HT1080 (cell line): ENCODE data around the gene ZNF146. TPM values are rescaled to one million over a fixed set of nuclear protein-coding genes. Genes with fewer than 3 reads are reported as not detected.
"Not testable (repeated sequence)": the region's sequence is repeated elsewhere in the genome, so short reads cannot be mapped to it uniquely, and the experiment has no call there.

Source experiments
- DNase-seq: peaks from one replicate; pipeline ENCODE4 v3.0.0-alpha.2; 2015; ENCODE audit warnings: low read depth
- polyA plus RNA-seq, 2 experiments: library from polyadenylated mRNA; depleted of rRNA; stranded (reverse); fragments of >200 nt; gene quantifications; 2 replicates each; pipeline ENCODE4 v1.2.3, GENCODE V29; 2015
- total RNA-seq: library from RNA; depleted of rRNA; stranded (reverse); fragments of >200 nt; shearing (Covaris generic); gene quantifications from 2 replicates; pipeline ENCODE4 v1.2.3, GENCODE V29; 2014; rRNA removed

ZNF146 gene
- 78.2 and 94.5 TPM in 2 replicates for total RNA-seq
- 75.5 and 103 TPM in 2 replicates for polyA plus RNA-seq (2015; cell fraction: cytosol; rRNA removed)
- polyA plus RNA-seq (2015; cell fraction: nucleus; rRNA removed), result 55.4 and 58.4 TPM in 2 replicates

DNA sequence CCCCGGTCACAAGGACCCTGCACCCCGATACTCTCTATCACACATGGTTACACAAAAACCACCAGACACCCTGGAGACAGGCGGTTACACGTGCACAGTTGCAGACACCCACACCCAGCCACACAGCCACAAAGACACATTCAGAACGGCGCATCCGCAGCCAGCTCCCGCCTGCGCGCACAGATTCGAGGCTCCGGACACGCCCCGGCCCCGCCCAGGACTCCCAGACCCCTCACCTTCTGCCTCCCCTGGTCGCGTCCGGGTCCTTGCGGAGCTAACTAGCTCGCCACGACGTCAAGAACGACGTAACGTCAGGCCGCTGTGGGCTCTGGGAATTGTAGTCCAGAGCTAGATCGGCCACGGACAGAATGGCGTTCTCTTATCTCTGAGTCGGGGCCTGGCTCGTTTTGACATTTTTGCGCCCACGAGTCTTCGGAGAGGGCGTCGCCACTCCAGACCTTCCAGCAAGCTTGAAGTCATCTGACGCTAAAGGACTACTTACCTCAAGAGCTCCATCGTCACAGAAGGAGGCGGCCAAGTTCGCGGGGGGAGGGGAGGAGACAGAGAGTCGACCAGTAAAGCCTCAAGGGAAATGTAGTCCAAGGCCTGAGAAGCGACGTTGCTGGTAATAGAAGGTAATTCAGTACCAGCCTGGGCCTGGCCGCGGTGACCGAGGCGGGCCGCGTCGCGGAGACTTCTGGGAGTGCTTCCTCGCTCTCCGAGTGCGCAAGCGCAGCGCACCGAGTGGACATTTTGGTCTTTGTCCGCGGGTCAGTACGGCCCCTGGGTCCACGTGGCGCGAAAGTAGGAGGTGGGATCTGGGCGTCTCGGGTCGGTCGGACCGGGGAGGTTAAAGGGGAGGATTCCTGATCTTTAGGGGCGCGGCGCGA is at the start of gene ZNF146, which contains the start of gene ZNF565:
Gene ZNF146, plus strand, starts transcription at position 721 of the 890 bp plus-strand sequence. CDS start 21,335 bp downstream, outside the sequence.
Gene ZNF565, minus strand, starts transcription at position 280 of the 890 bp plus-strand sequence. CDS start 12,680 bp downstream, outside the sequence.
- peak; percentile 97 for DNase-seq

GRCh38 chr19:36169084-36169760 is 45.7 kb upstream of the ZNF146 start:
- DNase-seq, result no peak

GRCh38 chr19:36172852-36173251 is 42.1 kb upstream of the ZNF146 start:
- DNase-seq, result no peak

DNA sequence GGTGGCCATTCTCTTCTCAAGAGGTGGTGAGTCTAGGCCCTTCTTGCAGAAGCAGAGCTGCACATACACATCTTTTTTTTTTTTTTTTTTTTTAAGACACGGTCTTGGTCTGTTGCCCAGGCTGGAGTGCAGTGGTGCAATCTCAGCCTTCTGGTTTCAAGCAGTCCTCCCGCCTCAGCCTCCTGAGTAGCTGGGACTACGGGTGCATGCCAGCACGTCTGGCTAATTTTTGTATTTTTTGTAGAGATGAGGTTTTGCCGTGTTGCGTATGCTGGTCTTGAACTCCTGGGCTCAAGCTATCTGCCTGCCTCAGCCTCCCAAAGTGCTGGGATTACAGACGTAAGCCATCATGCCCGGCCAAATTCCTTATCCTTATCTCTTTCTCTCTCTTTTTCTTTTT is 41.1 kb upstream of the ZNF146 start:
- not testable (repeated sequence) for DNase-seq

DNA sequence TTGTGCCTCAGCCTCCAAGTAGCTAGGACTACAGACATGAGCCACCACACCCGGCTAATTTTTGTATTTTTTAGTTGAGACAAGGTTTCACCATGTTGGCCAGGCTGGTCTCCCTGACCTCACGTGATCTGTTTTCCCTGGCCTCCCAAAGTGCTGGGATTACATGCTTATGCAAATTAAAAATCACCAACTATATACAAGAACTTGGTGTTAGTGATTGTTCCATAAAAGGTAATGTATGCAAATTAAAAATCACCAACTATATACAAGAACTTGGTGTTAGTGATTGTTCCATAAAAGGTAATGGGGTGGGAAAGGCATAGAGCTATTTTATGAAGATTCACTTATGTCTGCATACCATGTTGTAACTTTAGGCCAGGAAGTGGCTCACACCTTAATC is 35.8 kb upstream of the ZNF146 start:
- not testable (repeated sequence) for DNase-seq

- DNase-seq, result peak; percentile 21
Measured at GRCh38 chr19:36182612-36183244, 32.2 kb upstream of the ZNF146 start.

- no peak for DNase-seq
Measured at GRCh38 chr19:36183245-36183628, 31.7 kb upstream of the ZNF146 start.

- not testable (repeated sequence) for DNase-seq
Measured at GRCh38 chr19:36186722-36187121, 28.2 kb upstream of the ZNF146 start.

- DNase-seq, result no peak
Measured at GRCh38 chr19:36196249-36196648, 18.7 kb upstream of the ZNF146 start.

DNA sequence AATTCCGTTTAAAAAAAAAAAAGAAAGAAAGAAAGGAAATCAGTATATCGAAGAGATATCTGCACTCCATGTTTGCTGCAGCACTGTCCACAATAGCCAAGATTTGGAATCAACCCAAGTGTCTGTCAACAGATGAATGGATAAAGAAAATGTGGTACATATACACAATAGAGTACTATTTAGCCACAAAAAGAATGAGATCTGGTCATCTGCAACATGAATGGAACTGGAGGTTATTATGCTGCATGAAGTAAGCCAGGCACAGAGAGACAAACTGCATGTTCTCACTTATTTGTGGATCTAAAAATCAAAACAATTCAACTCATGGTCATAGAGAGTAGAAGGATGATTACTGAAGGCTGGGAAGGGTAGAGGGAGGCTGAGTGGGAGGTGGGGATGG is 16.8 kb upstream of the ZNF146 start:
- DNase-seq, result no peak

- DNase-seq, result no peak
Measured at GRCh38 chr19:36201684-36202083, 13.2 kb upstream of the ZNF146 start.

- no peak for DNase-seq
Measured at GRCh38 chr19:36203293-36203692, 11.6 kb upstream of the ZNF146 start.

DNA sequence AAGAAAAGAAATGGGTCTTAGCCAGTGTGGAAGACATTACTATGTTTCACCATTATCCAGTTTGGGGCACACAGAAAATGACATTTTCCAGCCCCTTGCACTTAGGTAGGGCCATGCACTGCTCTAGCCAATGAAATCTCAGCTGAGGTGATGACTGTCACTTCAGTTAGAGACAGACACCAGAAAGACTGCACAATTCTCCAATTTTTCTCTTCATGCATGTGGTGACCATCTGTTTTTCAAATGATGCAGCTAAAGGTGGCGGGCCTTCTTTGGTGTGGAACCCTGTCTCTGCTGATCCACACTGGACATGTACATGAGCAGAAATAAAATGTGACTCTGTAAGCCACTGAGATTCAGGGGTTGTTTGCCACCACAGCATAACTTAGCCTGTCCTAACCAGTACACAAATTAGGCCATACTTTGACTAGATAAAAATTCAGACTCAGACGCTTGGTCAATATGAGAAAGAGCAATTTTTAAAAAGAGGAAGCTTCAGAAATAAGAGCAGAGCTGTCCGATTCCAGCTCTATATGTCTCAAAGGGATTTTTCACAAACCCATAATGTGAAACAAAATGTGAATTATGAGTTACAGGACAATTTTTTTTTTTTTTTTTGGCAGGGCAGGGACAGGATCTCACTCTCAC is 7.2 kb upstream of the ZNF146 start:
- no peak for DNase-seq

GRCh38 chr19:36209372-36209771 is 5.5 kb upstream of the ZNF146 start:
- no peak for DNase-seq

DNA sequence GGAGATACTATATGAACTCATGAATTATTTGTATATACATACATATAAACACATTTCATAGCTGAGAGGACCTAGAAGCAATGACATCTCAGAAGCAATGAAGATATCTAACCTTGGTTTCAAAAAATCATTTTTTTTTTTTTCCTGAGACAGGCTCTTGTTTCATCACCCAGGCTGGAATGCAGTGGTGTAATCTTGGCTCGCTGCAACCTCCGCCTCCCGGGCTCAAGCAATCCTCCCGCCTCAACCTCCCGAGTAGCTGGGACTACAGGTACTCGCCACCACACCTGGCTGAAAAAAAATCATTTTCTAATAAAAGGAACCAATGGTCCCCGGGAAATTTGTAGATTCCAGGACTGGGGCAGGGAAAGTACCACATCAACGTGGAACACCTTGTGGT is 4.4 kb upstream of the ZNF146 start:
- DNase-seq, result no peak

- no peak for DNase-seq
Measured at GRCh38 chr19:36212895-36213294, 2.0 kb upstream of the ZNF146 start.

- DNase-seq, result no peak
Measured at GRCh38 chr19:36215276-36216123, 594 bp downstream of the ZNF146 start.

DNA sequence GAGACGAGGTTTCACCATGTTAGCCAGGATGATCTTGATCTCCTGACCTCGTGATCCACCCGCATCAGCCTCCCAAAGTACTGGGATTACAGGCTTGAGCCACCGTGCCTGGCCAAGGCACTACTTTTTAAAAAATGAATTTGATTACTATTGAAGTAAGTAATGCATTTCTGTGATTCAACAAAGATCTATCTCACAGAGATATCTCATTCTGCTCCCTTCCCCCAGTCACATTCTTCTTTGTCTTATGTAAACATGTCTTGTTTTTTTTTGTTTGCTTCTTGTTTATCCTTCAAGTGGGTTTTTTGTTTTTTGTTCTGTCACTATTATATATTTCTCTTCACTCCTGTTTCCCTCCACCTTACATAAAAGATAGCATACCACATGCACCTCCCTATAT is 6.6 kb downstream of the ZNF146 start:
- DNase-seq, result no peak

DNA sequence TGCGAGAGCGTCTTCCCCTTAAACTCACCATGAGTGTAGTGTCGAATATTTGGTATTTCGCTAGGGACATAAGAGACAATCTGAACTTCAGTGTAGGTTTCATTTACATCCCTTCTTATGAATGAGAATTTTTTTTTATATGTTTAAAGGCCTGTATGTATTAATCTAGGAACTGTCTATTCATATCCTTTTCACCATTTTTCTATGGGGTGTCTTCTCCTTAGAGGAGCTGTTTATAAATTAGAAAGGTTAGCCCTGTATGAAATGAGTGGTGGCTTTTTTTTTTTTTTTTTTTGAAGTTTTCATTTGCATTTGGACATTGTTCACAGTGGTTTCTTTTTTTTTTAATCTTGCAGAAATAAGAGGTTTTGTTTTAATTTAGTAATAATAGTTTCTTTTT is 7.6 kb downstream of the ZNF146 start:
- no peak for DNase-seq

GRCh38 chr19:36225219-36225892 is 10.4 kb downstream of the ZNF146 start:
- DNase-seq, result peak; percentile 60
